OCI-LY1 (cell line): Measurements from ENCODE around the gene UBAP1.

Source experiments
- EZH2 ChIP-seq: fragments of 200-600 bp; sonication (generic), shearing (Covaris generic); IDR thresholded peaks from 2 replicates; pipeline ENCODE4 v1.8.0; 2017; ENCODE audit warnings: borderline replicate concordance, mixed run types, mild to moderate bottlenecking, antibody characterized with exemption, low read length, moderate library complexity, mixed read lengths
- TF ChIP-seq, protein P1 (sequence below): fragments of 200-600 bp; sonication (generic), shearing (Covaris generic); IDR thresholded peaks from 2 replicates; pipeline ENCODE4 v1.5.1; 2017; ENCODE audit warnings: mild to moderate bottlenecking, antibody characterized with exemption, low read length, moderate library complexity, mixed read lengths

DNA sequence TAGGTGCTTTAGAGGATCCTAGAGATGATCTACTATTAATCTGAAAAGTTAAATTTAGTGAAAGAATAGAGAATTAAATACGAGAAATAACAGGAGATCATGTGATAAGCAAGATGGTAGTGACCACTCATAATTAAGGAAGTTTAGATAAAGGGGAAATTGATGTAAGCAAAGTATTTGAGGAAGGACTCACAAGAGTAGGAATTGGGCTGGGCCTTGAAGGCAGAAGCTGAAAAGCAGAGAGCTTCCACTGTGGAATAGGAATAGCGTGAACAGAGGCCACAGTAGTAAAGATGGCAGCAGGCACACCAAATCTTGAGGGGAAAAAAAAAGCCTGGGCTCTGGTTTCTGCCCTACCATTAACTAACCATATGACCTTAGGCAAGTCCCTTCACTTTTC is 112.2 kb downstream of the UBAP1 start:
- TF ChIP-seq, protein P1, sequence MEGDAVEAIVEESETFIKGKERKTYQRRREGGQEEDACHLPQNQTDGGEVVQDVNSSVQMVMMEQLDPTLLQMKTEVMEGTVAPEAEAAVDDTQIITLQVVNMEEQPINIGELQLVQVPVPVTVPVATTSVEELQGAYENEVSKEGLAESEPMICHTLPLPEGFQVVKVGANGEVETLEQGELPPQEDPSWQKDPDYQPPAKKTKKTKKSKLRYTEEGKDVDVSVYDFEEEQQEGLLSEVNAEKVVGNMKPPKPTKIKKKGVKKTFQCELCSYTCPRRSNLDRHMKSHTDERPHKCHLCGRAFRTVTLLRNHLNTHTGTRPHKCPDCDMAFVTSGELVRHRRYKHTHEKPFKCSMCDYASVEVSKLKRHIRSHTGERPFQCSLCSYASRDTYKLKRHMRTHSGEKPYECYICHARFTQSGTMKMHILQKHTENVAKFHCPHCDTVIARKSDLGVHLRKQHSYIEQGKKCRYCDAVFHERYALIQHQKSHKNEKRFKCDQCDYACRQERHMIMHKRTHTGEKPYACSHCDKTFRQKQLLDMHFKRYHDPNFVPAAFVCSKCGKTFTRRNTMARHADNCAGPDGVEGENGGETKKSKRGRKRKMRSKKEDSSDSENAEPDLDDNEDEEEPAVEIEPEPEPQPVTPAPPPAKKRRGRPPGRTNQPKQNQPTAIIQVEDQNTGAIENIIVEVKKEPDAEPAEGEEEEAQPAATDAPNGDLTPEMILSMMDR: no peak
- TF ChIP-seq EZH2: no peak
